Panc1 (cell line): Measurements from ENCODE around the gene DAB2IP. TPM values are rescaled to one million over a fixed set of nuclear protein-coding genes. Genes with fewer than 3 reads are reported as not detected.

Experiments
- ATAC-seq: fragments of 200-7000 bp; cut with Tn5 transposase; 2 replicates; pipeline ENCODE4 v1.9.1; 2020; ENCODE audit warnings: mild to moderate bottlenecking, moderate library complexity
- BruUV-seq: library from RNA; stranded (reverse); fragments of 400-500 nt; replicated peaks from 2 replicates; lab custom pipeline; 2021; lab: Mats Ljungman, UMichigan
- CTCF ChIA-PET: fragments of 300-600 bp; sonication (Branson Sonifier 250); formaldehyde crosslinking; loops from one replicate; lab custom pipeline; 2022; ENCODE audit warnings: antibody characterized with exemption; lab: Charles Lee
- POLR2A ChIA-PET: fragments of 300-600 bp; sonication (Branson Sonifier 250); formaldehyde crosslinking; loops from one replicate; lab custom pipeline; 2022; ENCODE audit warnings: antibody characterized with exemption; lab: Charles Lee
- DNase-seq: peaks from one replicate; pipeline ENCODE4 v3.0.0-alpha.2; 2010; ENCODE audit warnings: low read depth, low spot score
- H3K27ac ChIP-seq: 2 replicates; pipeline ENCODE4 v1.5.1; 2011; ENCODE audit warnings: mild to moderate bottlenecking, low read length, inconsistent platforms
- H3K27me3 ChIP-seq: fragments of 200-500 bp; sonication (Bioruptor generic); 2 replicates; pipeline ENCODE4 v1.6.0; 2014; ENCODE audit warnings: low read length, inconsistent platforms; ENCODE audit not compliant: control insufficient read depth, insufficient read depth
- H3K36me3 ChIP-seq: fragments of 200-500 bp; sonication (Bioruptor generic); 2 replicates; pipeline ENCODE4 v1.5.1; 2014; ENCODE audit warnings: inconsistent platforms, mild to moderate bottlenecking, low read length, moderate library complexity; ENCODE audit not compliant: control insufficient read depth, insufficient read depth
- H3K4me1 ChIP-seq: 2 replicates; pipeline ENCODE4 v1.5.1; 2011; ENCODE audit warnings: inconsistent platforms, mild to moderate bottlenecking, low read length, moderate library complexity; ENCODE audit not compliant: control insufficient read depth, insufficient read depth
- H3K4me3 ChIP-seq, 2 experiments: 2 replicates each; pipeline ENCODE4 v1.5.1; 2011 to 2012; ENCODE audit warnings: low read depth in 2 of 2, low read length in 2 of 2, mild to moderate bottlenecking in 2 of 2, inconsistent platforms in 1 of 2, moderate library complexity in 1 of 2
- H3K9me3 ChIP-seq: fragments of 200-500 bp; sonication (Bioruptor generic); 2 replicates; pipeline ENCODE4 v1.5.1; 2014; ENCODE audit warnings: low read depth, mild to moderate bottlenecking, inconsistent platforms, low read length, moderate library complexity; ENCODE audit not compliant: control insufficient read depth, insufficient read depth
- CTCF ChIP-seq: fragments of 450-650 bp; IDR thresholded peaks from 2 replicates; pipeline ENCODE4 v1.5.1; 2017; ENCODE audit warnings: mild to moderate bottlenecking
- POLR2AphosphoS5 ChIP-seq: IDR thresholded peaks from 2 replicates; pipeline ENCODE4 v1.6.1; 2012; ENCODE audit warnings: mild to moderate bottlenecking, low read depth, low read length, moderate library complexity
- REST ChIP-seq, 2 experiments: IDR thresholded peaks; 2 replicates each; pipeline ENCODE4 v1.6.1; 2011 to 2012; ENCODE audit warnings: low read depth in 2 of 2, control low read depth in 1 of 2, low read length in 1 of 2, mild to moderate bottlenecking in 1 of 2, moderate library complexity in 1 of 2; ENCODE audit not compliant: insufficient read depth in 1 of 2
- SIN3A ChIP-seq: IDR thresholded peaks from 2 replicates; pipeline ENCODE4 v1.6.1; 2012; ENCODE audit warnings: low read depth, mild to moderate bottlenecking, low read length, moderate library complexity, borderline replicate concordance; ENCODE audit not compliant: insufficient read depth
- TCF7L2 ChIP-seq: IDR thresholded peaks from 2 replicates; pipeline ENCODE4 v1.6.1; 2011; ENCODE audit warnings: mild to moderate bottlenecking, low read depth, low read length, inconsistent platforms
- in situ Hi-C: cut with HindIII; loops from 2 replicates; pipeline ENCODE4 v1.10.0; 2016; ENCODE audit warnings: low sequenced_read_pairs, low pct_unique_long_range_greater_than_20kb
- intact Hi-C: fragments of 100-400 bp; cut with micrococcal nuclease; formaldehyde crosslinking; loops from one replicate; pipeline ENCODE4 v1.10.0; 2022; ENCODE audit not compliant: unreplicated experiment
- total RNA-seq: library from RNA; stranded (reverse); gene quantifications from one replicate; pipeline ENCODE4 v1.2.1, GENCODE V29; 2021; ENCODE audit not compliant: unreplicated experiment

The DAB2IP gene
- total RNA-seq, 1 experiment from 2014 or later, result 18.4 TPM

GRCh38 chr9:121815084-121815483 lies 163.7 kb downstream of the DAB2IP start:
- TF ChIP-seq TCF7L2 (no peak), CTCF (no peak), POLR2AphosphoS5 (no peak), REST (IDR thresholded peaks at IDR 0.05; ENCODE audit: insufficient read depth in 1 of 2, low read depth in 2 of 2, low read length in 1 of 2) (no peak), SIN3A (no peak)
- BruUV-seq, result no TSS peak
- H3K27me3 ChIP-seq, result no peaks in the 10 kb centered on the region
- DNase-seq (no peak), ATAC-seq (no peak)
- intact Hi-C loops, result no loop called here
- in situ Hi-C loops, result no loop called here
- no peak overlapping the region for H3K27ac ChIP-seq
- H3K9me3 ChIP-seq, result no peaks in the 10 kb centered on the region
- H3K36me3 ChIP-seq, result no peaks in the 10 kb centered on the region
- CTCF ChIA-PET, result no interaction called here
- H3K4me1 ChIP-seq, result no peaks in the 10 kb centered on the region
- H3K4me3 ChIP-seq, result no peak overlapping the region
- POLR2A ChIA-PET, result no interaction called here

- Histone ChIP-seq H3K27me3 (no peaks in the 10 kb centered on the region), H3K4me1 (no peaks in the 10 kb centered on the region), H3K27ac (no peak overlapping the region), H3K9me3 (no peaks in the 10 kb centered on the region), H3K4me3 (no peak overlapping the region), H3K36me3 (no peaks in the 10 kb centered on the region)
- CTCF ChIA-PET, result no interaction called here
- BruUV-seq, result no TSS peak
- TF ChIP-seq CTCF, result no peak
- no peak for TF ChIP-seq POLR2AphosphoS5
- no peak for TF ChIP-seq TCF7L2
- POLR2A ChIA-PET, result no interaction called here
- in situ Hi-C loops (no loop called here), intact Hi-C loops (no loop called here)
- DNase-seq, result no peak
- ATAC-seq, result no peak
Observed at GRCh38 chr9:121815546-121816448, 164.4 kb downstream of the DAB2IP start.
